K562 (cell line): Measurements from ENCODE around the gene DSCAM.

ENCODE experiments used
- BRD4 ChIP-seq: fragments of 200-600 bp; sonication (generic); IDR thresholded peaks from 2 replicates; pipeline ENCODE4 v1.6.1; 2017; ENCODE audit warnings: inconsistent platforms
- KDM1A ChIP-seq, 2 experiments: fragments of 450-650 bp; IDR thresholded peaks; 2 replicates each; pipeline ENCODE4 v1.6.1; 2016; ENCODE audit warnings: mild to moderate bottlenecking in 2 of 2
- MAFK ChIP-seq: IDR thresholded peaks from 2 replicates; pipeline ENCODE4 v1.6.1; 2011; ENCODE audit warnings: low read length, improper control_type of control experiment
- MYC ChIP-seq, 2 experiments: fragments of 250-450 bp in 1 of 2; sonication (Bioruptor Pico) in 1 of 2; IDR thresholded peaks; 2 replicates each; pipeline versions ENCODE4 v1.5.1 to v1.6.1; 2012 to 2021; ENCODE audit warnings: low read depth in 2 of 2, borderline replicate concordance in 1 of 2, improper control_type of control experiment in 1 of 2, low read length in 1 of 2, mild to moderate bottlenecking in 1 of 2, moderate library complexity in 1 of 2
- POLR2A ChIP-seq: fragments of 450-650 bp; conservative IDR thresholded peaks from 2 replicates; pipeline ENCODE4 v1.6.1; 2016
- RAD21 ChIP-seq, 2 experiments: fragments of 250-450 bp in 1 of 2; fragments of 450-650 bp in 1 of 2; sonication (Bioruptor Pico) in 1 of 2; formaldehyde crosslinking in 1 of 2; IDR thresholded peaks in 1 of 2; conservative IDR thresholded peaks in 1 of 2; 2 replicates each; pipeline versions ENCODE4 v1.4.0 to v1.8.0; 2020 to 2022; ENCODE audit warnings: mild to moderate bottlenecking in 2 of 2, moderate library complexity in 1 of 2
- SETDB1 ChIP-seq: IDR thresholded peaks from one replicate; pipeline ENCODE4 v1.6.1; 2012; ENCODE audit warnings: low read length, control low read depth, inconsistent platforms
- SIX5 ChIP-seq, 2 experiments: IDR thresholded peaks; 2 replicates each; pipeline ENCODE4 v1.6.1; 2011; ENCODE audit warnings: low read length in 2 of 2, borderline replicate concordance in 1 of 2, low read depth in 1 of 2, mild to moderate bottlenecking in 1 of 2, moderate library complexity in 1 of 2; ENCODE audit not compliant: insufficient read depth in 1 of 2
- ZBTB7A ChIP-seq: IDR thresholded peaks from 2 replicates; pipeline ENCODE4 v1.6.1; 2011; ENCODE audit warnings: low read depth, mild to moderate bottlenecking, low read length, moderate library complexity, borderline replicate concordance; ENCODE audit not compliant: control insufficient read depth
- ZBTB8A ChIP-seq: fragments of 450-650 bp; IDR thresholded peaks from 2 replicates; pipeline ENCODE4 v1.6.1; 2018; ENCODE audit warnings: mild to moderate bottlenecking, moderate library complexity; ENCODE audit not compliant: partially characterized antibody
- ZKSCAN8 ChIP-seq: fragments of 200-800 bp; sonication (Bioruptor generic); IDR thresholded peaks from 2 replicates; pipeline ENCODE4 v1.6.1; 2016; ENCODE audit warnings: missing genetic modification characterization, missing compliant biosample characterization
- TF ChIP-seq, protein P1 (sequence below): sonication (generic); formaldehyde crosslinking; IDR thresholded peaks from 2 replicates; pipeline ENCODE4 v1.8.1; 2023; ENCODE audit warnings: mild to moderate bottlenecking, missing genetic modification reagents, moderate library complexity

- TF ChIP-seq ZBTB8A = no peak
- no peak for TF ChIP-seq POLR2A
- TF ChIP-seq ZBTB7A = no peak
- no peak for TF ChIP-seq RAD21 (CRISPR knock-in tag; conservative IDR thresholded peaks at IDR 0.05 in 1 of 2, IDR thresholded peaks at IDR 0.05 in 1 of 2)
- TF ChIP-seq BRD4 = no peak
- TF ChIP-seq SETDB1 = no peak
- TF ChIP-seq KDM1A (IDR thresholded peaks at IDR 0.05) = no peak
- TF ChIP-seq MAFK = no peak
- TF ChIP-seq, protein P1, sequence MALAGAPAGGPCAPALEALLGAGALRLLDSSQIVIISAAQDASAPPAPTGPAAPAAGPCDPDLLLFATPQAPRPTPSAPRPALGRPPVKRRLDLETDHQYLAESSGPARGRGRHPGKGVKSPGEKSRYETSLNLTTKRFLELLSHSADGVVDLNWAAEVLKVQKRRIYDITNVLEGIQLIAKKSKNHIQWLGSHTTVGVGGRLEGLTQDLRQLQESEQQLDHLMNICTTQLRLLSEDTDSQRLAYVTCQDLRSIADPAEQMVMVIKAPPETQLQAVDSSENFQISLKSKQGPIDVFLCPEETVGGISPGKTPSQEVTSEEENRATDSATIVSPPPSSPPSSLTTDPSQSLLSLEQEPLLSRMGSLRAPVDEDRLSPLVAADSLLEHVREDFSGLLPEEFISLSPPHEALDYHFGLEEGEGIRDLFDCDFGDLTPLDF (CRISPR knock-in tag) = no peak
- TF ChIP-seq MYC (IDR thresholded peaks at IDR 0.05; ENCODE audit: low read depth, low read length) = no peak
- no peak for TF ChIP-seq MYC (CRISPR knock-in tag; IDR thresholded peaks at IDR 0.05; ENCODE audit: borderline replicate concordance, low read depth)
- no peak for TF ChIP-seq SIX5 (IDR thresholded peaks at IDR 0.05; ENCODE audit: borderline replicate concordance in 1 of 2, insufficient read depth in 1 of 2, low read depth in 1 of 2, low read length in 2 of 2)
- TF ChIP-seq ZKSCAN8 = no peak
Observed at GRCh38 chr21:40757366-40757765, 89.6 kb downstream of the DSCAM start.
